ENCODE data around the gene LIPN.

GRCh38 chr10:88819290-88819689 is 59.5 kb downstream of the LIPN start:
- TF ChIP-seq, protein P1, sequence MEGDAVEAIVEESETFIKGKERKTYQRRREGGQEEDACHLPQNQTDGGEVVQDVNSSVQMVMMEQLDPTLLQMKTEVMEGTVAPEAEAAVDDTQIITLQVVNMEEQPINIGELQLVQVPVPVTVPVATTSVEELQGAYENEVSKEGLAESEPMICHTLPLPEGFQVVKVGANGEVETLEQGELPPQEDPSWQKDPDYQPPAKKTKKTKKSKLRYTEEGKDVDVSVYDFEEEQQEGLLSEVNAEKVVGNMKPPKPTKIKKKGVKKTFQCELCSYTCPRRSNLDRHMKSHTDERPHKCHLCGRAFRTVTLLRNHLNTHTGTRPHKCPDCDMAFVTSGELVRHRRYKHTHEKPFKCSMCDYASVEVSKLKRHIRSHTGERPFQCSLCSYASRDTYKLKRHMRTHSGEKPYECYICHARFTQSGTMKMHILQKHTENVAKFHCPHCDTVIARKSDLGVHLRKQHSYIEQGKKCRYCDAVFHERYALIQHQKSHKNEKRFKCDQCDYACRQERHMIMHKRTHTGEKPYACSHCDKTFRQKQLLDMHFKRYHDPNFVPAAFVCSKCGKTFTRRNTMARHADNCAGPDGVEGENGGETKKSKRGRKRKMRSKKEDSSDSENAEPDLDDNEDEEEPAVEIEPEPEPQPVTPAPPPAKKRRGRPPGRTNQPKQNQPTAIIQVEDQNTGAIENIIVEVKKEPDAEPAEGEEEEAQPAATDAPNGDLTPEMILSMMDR (IDR thresholded peaks at IDR 0.05): no peak
- TF ChIP-seq POLR2A (IDR thresholded peaks at IDR 0.05): no peak

Measured in right lobe of liver (tissue), 4 donors.